CD14-positive monocyte (primary cell): ENCODE results near the gene MOXD1. TPM values are rescaled to one million over a fixed set of nuclear protein-coding genes. Genes with fewer than 3 reads are reported as not detected.

ENCODE experiments used
- DNase-seq, 3 donors: peaks; one replicate each; pipeline ENCODE4 v3.0.0-alpha.2; 2011 to 2022
- H2AFZ ChIP-seq: 2 replicates; pipeline ENCODE4 v1.6.0; 2012; ENCODE audit warnings: mild to moderate bottlenecking, low read depth, low read length, inconsistent platforms; ENCODE audit not compliant: insufficient read depth, poor library complexity, severe bottlenecking
- H3K27ac ChIP-seq, 2 donors: 1 replicate in 1 of 2; 2 replicates in 1 of 2; pipeline ENCODE4 v1.5.1; 2012 to 2013; ENCODE audit warnings: low read length in 2 of 2, control low read depth in 1 of 2, inconsistent platforms in 1 of 2, low read depth in 1 of 2, mild to moderate bottlenecking in 1 of 2
- H3K27me3 ChIP-seq, 2 donors: one replicate each; pipeline versions ENCODE4 v1.6.0 to v1.6.1; 2011 to 2013; ENCODE audit warnings: low read length in 2 of 2; ENCODE audit not compliant: control insufficient read depth in 2 of 2, insufficient read depth in 2 of 2
- H3K36me3 ChIP-seq, 2 donors: replicated peaks in 1 of 2; 1 replicate in 1 of 2; 2 replicates in 1 of 2; pipeline versions ENCODE4 v1.5.1 to v1.6.1; 2012 to 2013; ENCODE audit warnings: low read length in 2 of 2, control low read depth in 1 of 2, inconsistent platforms in 1 of 2, mild to moderate bottlenecking in 1 of 2; ENCODE audit not compliant: insufficient read depth in 2 of 2, control insufficient read depth in 1 of 2
- H3K4me1 ChIP-seq, 2 donors: 1 replicate in 1 of 2; 2 replicates in 1 of 2; pipeline versions ENCODE4 v1.5.1 to v1.6.1; 2012 to 2013; ENCODE audit warnings: low read length in 2 of 2, control low read depth in 1 of 2, inconsistent platforms in 1 of 2, mild to moderate bottlenecking in 1 of 2, moderate library complexity in 1 of 2; ENCODE audit not compliant: insufficient read depth in 2 of 2, control insufficient read depth in 1 of 2
- H3K4me2 ChIP-seq: replicated peaks from 2 replicates; pipeline ENCODE3; 2012; ENCODE audit warnings: low read length, moderate library complexity, mild to moderate bottlenecking; ENCODE audit not compliant: poor library complexity, severe bottlenecking; ENCODE audit errors: extremely low read depth
- H3K4me3 ChIP-seq, 3 experiments: fragments of 200-600 bp in 1 of 3; sonication (generic) in 1 of 3; replicated peaks in 1 of 3; 1 replicate in 2 of 3; 2 replicates in 1 of 3; pipeline ENCODE4 v1.5.1; 2011 to 2013; ENCODE audit warnings: low read length in 3 of 3, mild to moderate bottlenecking in 3 of 3, control low read depth in 2 of 3, low read depth in 2 of 3, inconsistent platforms in 1 of 3, moderate library complexity in 1 of 3
- H3K79me2 ChIP-seq: 2 replicates; pipeline ENCODE4 v1.6.0; 2012; ENCODE audit warnings: mild to moderate bottlenecking, control low read depth, inconsistent platforms, low read length, moderate library complexity; ENCODE audit not compliant: insufficient read depth
- H3K9ac ChIP-seq: 2 replicates; pipeline ENCODE4 v1.6.0; 2017; ENCODE audit warnings: low read length, mild to moderate bottlenecking; ENCODE audit not compliant: insufficient read depth, poor library complexity, severe bottlenecking
- H3K9me3 ChIP-seq, 2 donors: replicated peaks in 1 of 2; 1 replicate in 1 of 2; 2 replicates in 1 of 2; pipeline versions ENCODE4 v1.5.1 to v1.6.1; 2012 to 2013; ENCODE audit warnings: low read length in 2 of 2, control low read depth in 1 of 2; ENCODE audit not compliant: control insufficient read depth in 1 of 2, insufficient read depth in 1 of 2
- H4K20me1 ChIP-seq: 2 replicates; pipeline ENCODE4 v1.6.0; 2012; ENCODE audit warnings: mild to moderate bottlenecking, low read length, control low read depth, moderate library complexity; ENCODE audit not compliant: insufficient read depth
- H3K27ac Mint-ChIP-seq, 7 donors: one replicate each; pipeline ENCODE4 v1.8.0; 2020; ENCODE audit warnings: mild to moderate bottlenecking in 7 of 7, mixed read lengths in 7 of 7, moderate library complexity in 6 of 7, inconsistent platforms in 2 of 7
- H3K27me3 Mint-ChIP-seq, 3 donors: one replicate each; pipeline ENCODE4 v1.8.0; 2021 to 2022; ENCODE audit warnings: low read depth in 3 of 3, mild to moderate bottlenecking in 3 of 3, mixed read lengths in 3 of 3, moderate library complexity in 3 of 3, inconsistent platforms in 1 of 3
- H3K36me3 Mint-ChIP-seq, 2 donors: one replicate each; pipeline ENCODE4 v1.8.0; 2020; ENCODE audit warnings: mixed read lengths in 2 of 2, inconsistent platforms in 1 of 2, mild to moderate bottlenecking in 1 of 2
- H3K4me1 Mint-ChIP-seq: one replicate; pipeline ENCODE4 v1.8.0; 2020; ENCODE audit warnings: mild to moderate bottlenecking, mixed read lengths
- H3K4me3 Mint-ChIP-seq, 2 donors: one replicate each; pipeline ENCODE4 v1.8.0; 2020; ENCODE audit warnings: mild to moderate bottlenecking in 2 of 2, mixed read lengths in 2 of 2, moderate library complexity in 1 of 2
- H3K9me3 Mint-ChIP-seq, 7 donors: one replicate each; pipeline ENCODE4 v1.8.0; 2020 to 2022; ENCODE audit warnings: mixed read lengths in 7 of 7, mild to moderate bottlenecking in 6 of 7, moderate library complexity in 6 of 7, inconsistent platforms in 2 of 7
- CTCF ChIP-seq: fragments of 200-600 bp; IDR thresholded peaks from one replicate; pipeline ENCODE4 v1.8.0; 2022; ENCODE audit warnings: antibody characterized with exemption, mild to moderate bottlenecking
- WGBS: methylation state at CpG from one replicate; pipeline ENCODE4 v1.1.5; 2013; ENCODE audit warnings: missing lambda C conversion rate; ENCODE audit not compliant: insufficient coverage; 5-methylcytosine and 5-hydroxymethylcytosine counted together
- intact Hi-C, 2 donors: fragments of 100-400 bp; cut with micrococcal nuclease; formaldehyde crosslinking; loops; one replicate each; pipeline versions ENCODE4 v1.15.0 to v1.15.1; 2023
- polyA plus RNA-seq, 3 donors: library from polyadenylated mRNA; depleted of rRNA in 1 of 3; unstranded in 2 of 3; stranded (reverse) in 1 of 3; fragments of 300-500 nt in 2 of 3; fragments of >200 nt in 1 of 3; fragmentation: Illumina TruSeq in 2 of 3; gene quantifications; 1 replicate in 2 of 3; 2 replicates in 1 of 3; pipeline ENCODE4 v1.2.3, GENCODE V29; 2012 to 2021

Gene MOXD1
- polyA plus RNA-seq, 3 donors: not detected

GRCh38 chr6:132423839-132424238 is 22.6 kb upstream of the MOXD1 start:
- no peak overlapping the region for H3K4me2 ChIP-seq
- DNase-seq: no peak
- intact Hi-C loops: no loop called here
- no peak overlapping the region for H3K27ac Mint-ChIP-seq
- no CpG with 5 or more reads among the region's 3 CpGs for WGBS
- no peaks in the 10 kb centered on the region for H4K20me1 ChIP-seq
- H3K36me3 ChIP-seq: no peaks in the 10 kb centered on the region
- H3K4me1 ChIP-seq: no peaks in the 10 kb centered on the region
- H3K4me1 Mint-ChIP-seq: no peaks in the 10 kb centered on the region
- H3K9me3 Mint-ChIP-seq: peaks cover 1 to 24% (median 18%) of the 10 kb centered on the region in 7 donors
- peaks cover 2 to 17% (median 3%) of the 10 kb centered on the region in 3 donors for H3K27me3 Mint-ChIP-seq
- no peaks in the 10 kb centered on the region for H3K36me3 Mint-ChIP-seq
- TF ChIP-seq CTCF: no peak
- peaks cover 8 to 11% of the 10 kb centered on the region in 2 donors for H3K9me3 ChIP-seq
- no peak overlapping the region for H3K4me3 Mint-ChIP-seq
- no peaks in the 10 kb centered on the region for H3K79me2 ChIP-seq
- no peak overlapping the region for H3K4me3 ChIP-seq
- no peak overlapping the region for H2AFZ ChIP-seq
- H3K27ac ChIP-seq: no peak overlapping the region
- H3K9ac ChIP-seq: no peak overlapping the region
- no peaks in the 10 kb centered on the region for H3K27me3 ChIP-seq

GRCh38 chr6:132418235-132418965 is 17.1 kb upstream of the MOXD1 start:
- Mint-ChIP-seq H3K27me3 (peaks cover 4 to 15% (median 6%) of the 10 kb centered on the region in 3 donors), H3K4me3 (no peak overlapping the region), H3K9me3 (peaks cover 4 to 24% (median 19%) of the 10 kb centered on the region in 7 donors), H3K36me3 (no peaks in the 10 kb centered on the region), H3K27ac (peak overlapping the region in 1 of 7 donors; percentile 27), H3K4me1 (no peaks in the 10 kb centered on the region)
- intact Hi-C loops: no loop called here
- H3K4me2 ChIP-seq: no peak overlapping the region
- H3K9ac ChIP-seq: no peak overlapping the region
- H2AFZ ChIP-seq: no peak overlapping the region
- H3K9me3 ChIP-seq: peaks cover 0 to 9% of the 10 kb centered on the region in 2 donors
- H3K4me3 ChIP-seq: no peak overlapping the region
- H3K27me3 ChIP-seq: no peaks in the 10 kb centered on the region
- WGBS: no CpG with 5 or more reads among the region's 6 CpGs
- H3K79me2 ChIP-seq: no peaks in the 10 kb centered on the region
- H4K20me1 ChIP-seq: no peaks in the 10 kb centered on the region
- no peaks in the 10 kb centered on the region for H3K36me3 ChIP-seq
- H3K27ac ChIP-seq: no peak overlapping the region
- no peak for DNase-seq
- H3K4me1 ChIP-seq: no peaks in the 10 kb centered on the region
- TF ChIP-seq CTCF: no peak
